T1000 (cell line): ENCODE measurements around the gene SLC4A1.

Experiments used
- DNase-seq: peaks from one replicate; lab custom pipeline; 2025; ENCODE audit warnings: mixed read lengths; lab: John Stamatoyannopoulos, UW

The SLC4A1 gene

DNA sequence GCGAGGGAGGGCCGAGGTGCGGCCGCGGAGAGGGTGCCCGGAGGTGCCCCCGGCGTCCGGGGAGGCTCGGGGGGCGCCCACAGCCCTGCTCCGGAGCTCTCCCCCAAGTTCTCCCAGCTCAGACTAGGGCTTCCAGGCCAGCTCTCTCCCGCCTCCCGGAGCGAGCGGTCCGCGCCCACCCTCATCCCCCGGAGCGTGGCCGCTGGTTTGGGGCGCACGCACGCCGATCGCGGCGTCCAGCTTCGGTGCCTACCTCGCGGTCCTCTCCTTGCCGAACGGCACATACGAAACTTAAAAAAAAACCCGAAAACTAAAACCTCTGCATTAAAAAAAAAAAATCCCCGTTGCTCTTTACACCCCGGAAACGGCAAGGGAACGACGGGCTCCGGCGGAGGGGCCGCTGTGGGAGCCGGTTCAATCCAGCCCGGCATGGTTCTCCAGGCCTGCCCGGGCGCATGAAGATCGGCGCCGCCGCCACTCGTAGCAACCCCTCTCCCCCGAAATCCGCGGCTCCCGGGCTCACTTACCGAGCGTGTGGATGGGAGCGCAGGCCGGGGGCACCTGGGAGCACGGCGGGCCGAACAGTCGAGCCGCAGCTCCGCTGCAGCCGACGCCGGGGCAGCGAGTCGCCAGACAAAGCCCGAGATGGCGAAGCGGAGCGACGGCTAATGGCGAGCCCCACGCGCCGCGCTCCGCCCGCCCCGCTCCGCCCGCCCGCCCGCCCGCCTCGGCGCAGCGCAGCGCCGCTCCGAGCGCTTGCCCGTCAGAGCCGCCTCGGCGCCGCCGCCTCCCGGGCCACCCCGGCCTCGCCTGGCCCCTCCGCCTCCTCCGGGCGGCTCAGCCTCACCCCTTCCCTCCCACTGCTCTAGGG, 47.5 kb downstream of the SLC4A1 start:
- no peak for DNase-seq

DNA sequence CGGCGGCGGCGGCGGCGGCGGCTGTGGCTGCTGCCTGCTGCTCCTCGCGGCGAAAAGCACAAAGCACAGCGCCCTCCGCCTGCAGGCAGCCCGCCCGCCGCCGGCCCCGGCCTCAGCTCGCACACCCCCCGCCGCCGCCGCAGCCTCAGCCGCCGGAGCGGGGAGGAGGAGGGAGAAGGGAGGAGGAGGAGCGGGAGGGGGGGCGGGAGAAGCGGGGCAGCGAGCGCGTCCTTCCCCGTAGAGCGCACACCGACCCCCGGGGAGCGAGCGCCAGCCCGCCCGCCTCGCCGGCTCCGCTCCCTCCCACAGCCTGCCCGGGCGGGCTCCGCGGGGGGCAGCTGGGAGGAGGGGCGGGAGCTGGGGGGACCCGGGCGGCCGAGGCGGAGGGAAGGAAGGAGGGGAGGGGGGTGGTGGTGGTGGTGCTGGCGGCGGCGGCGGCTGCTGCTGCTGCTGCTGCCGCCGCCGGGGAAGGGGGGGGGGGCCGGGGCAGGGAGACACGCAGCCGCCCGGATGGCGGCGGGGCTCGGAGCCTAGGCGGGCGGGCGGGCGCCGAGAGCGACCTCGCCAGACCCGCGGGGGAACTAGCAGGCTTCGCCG, 48.2 kb downstream of the SLC4A1 start, which contains the start of gene UBTF:
UBTF (minus strand) TSS at position 60 of the 597 bp plus-strand sequence. CDS start 1,446 bp downstream, outside the sequence.
- peak; percentile 58 for DNase-seq

DNA sequence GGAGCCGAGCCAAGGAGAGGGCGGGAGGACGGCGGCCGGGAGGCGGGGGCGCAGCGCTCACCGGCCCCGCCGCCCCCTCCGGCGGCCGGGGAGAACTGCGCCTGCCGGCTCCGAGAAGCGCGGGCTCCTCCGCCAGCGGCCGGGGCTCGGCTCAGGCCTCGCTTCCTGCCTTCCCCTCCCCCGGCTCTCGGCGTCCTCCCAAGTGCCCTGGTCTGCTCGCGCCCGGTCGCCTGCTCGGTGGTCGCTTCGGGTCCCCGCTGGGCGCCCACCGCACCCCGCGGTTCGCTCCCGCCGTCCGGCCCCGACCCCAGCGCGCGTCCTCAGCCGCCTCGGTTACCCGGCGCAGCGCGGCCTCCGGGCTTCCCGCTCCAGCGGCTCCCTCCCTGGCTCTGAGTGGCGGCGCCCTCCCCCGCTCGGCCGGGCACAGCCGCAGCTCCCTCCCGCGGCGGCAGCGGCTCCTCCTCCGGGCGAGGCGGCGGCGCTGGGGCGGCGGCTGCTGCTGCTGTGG, 48.8 kb downstream of the SLC4A1 start:
- DNase-seq, result peak; percentile 59

DNA sequence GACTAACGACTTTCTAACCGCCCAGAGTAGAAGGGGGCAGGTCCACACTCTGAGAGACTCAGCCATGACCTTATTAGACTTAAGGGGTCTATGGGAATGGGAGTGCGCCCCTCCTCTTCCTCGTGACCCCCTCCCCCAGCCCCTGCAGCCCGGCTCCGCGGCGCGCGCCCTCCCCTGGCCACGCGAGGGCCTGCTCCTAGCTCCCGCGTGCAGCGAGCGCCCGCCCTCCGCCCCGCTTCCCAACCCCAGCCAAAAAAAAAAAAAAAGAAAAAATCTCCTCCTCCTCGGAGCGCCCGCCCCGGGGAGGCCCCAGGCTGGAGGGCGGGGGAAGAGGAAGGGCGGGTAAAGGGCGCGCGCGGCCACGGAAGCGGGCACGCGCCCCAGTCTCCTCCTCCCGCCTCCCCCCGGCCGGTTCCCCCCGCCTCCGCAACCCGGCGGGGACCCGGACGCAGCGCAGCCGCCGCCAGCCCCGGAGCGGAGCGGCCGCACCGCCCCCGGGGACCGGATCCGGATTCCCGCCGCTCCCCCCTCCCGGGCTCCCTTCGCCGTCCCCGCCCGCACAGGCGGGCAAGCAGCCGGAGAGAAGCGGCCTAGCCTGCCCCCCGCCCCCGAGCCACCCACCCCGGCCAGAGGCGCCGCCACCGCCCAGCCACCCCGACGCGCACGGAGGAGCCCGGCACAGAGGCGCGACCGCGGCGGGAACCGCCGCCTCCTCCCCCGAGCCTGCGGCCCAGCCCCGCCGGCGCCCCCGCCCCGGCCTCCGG, 49.4 kb downstream of the SLC4A1 start:
- DNase-seq, result peak; percentile 81

DNA sequence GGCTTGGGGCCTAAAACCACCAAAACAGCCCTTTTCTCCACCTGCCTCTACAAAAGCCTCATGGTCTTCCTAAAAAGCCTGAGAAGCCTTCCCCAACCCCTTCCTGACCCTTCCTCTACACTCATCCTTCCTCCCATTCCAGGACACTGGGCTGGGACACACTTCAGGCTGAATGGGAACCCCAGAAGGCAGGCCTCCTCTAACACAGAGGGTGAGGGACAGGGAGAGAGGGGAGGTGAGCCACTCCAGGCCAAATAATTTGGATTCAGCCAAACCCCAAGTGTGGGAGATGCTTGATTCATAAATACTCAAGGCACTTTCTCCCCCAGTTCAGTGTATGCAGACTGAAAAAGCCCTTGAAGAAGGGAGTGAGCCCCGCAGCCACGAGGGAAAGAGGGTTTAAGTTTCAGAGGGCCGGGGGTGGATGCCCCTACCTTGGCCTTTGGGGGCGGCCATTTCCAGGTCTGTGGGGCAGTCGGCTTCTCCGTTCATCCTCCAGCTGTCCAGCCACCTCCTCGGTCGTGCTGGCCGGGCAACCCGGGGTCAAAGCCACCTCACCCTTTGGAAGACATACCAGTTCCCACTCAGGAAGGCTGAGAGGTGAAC, 50.1 kb downstream of the SLC4A1 start:
- DNase-seq, result no peak

DNA sequence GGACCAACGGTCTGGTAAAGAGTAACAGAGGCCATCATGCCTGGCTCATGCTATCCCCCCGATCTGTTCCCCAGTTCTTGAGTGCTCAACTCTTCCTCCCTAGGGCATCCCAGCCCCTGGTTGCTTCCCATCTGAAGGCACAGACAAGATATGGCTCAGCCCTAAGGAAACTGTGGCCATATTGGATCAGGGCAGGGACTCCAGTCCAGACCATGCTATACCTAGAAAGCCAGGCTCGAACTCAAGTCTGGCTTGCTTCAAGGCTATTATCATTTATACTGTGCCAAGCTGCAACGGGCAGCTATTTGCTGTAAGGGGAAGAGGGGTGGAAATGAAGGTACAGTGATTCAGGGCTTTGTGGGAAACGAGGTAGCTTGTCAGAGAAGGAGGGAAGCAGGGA, 51.2 kb downstream of the SLC4A1 start:
- no peak for DNase-seq

DNA sequence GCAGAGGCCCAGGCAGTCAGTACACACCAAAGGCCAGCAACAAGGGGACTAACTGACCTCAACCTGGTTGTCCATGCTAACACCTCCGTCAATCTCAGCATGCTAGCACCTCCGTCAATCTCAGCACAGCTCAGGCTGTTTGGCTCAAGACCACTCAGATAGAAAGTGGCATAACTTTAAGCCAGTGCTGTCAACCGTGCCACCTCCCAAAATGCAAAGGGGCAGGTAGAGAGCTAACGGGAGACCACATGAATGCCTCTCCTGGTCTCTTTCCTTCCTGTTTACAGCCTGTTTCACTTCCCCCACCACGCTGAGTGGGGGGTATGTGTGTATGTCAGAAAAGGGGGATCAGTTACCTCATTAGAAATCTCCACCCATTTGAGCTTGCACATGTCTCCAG, 51.8 kb downstream of the SLC4A1 start:
- no peak for DNase-seq

DNA sequence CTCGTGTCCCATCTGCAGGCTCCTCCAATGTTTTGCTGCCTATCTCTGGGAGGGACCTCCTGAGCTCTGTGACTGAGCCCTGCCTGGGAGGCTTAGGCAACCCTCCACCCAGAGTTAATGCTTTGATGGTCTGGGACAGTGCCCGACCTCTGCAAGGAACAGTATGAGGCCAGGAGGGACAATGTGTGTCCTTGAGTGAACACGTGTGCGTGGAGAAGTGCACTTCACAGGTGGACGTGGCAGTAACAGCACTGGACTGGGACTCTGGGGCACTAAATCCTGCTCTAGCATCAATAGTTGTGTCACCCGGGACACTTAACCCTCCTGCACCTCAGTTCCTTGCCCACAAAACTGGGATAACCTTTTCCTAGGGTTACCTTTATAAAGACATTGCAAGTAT, 53.0 kb downstream of the SLC4A1 start:
- no peak for DNase-seq

DNA sequence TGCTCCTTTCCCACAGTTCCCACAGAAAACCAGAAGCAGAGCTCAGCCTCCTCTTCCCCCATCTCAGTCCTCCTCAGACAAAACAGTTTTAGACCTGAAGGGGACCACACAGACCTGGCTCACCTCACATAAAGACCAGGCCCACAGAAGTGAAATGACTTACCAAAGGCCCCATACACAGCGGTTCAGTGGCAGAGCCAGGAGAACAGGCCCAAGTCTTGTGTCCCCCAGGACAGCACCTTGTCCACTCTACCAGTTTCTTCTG, 53.8 kb downstream of the SLC4A1 start:
- DNase-seq, result no peak

DNA sequence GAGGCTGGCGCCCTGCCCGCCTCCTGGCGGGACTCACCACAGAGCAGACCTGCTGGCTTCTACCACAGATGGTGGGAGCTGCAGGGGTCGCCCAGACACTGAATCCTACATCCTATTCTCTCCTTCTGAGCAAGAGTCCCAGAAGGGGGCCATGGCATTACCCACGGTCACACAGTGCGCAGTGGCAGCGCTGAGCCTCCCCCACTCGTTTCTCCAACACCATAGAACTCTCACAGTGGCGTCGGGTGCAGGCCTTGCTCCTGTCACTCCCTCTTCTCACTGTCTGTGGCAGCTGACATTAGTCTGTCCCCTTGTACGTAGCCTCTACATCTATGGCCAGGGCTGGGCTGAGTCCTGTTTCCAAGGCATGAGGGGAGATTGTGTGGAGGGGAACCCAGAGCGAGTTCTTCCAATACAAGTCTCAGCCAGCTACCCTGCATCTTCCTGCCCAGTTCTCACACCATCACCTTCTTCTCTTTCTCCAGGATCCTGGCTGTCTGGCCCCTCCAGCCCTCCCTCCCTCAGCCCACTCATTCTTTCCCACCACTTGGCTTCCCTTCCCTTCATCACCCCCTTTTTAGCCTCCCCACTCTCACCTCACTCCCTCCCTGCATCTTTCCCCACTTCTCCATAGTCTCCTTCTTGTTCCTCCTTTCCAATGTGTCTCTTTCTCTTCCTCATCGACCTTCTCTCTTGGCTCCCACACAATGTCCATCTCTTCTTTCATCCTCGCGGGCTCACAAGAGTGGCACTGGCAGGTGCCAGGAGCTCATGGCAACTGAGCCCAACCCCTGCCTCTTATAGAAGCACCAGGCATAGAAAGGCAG, 54.3 kb downstream of the SLC4A1 start:
- DNase-seq, result no peak

DNA sequence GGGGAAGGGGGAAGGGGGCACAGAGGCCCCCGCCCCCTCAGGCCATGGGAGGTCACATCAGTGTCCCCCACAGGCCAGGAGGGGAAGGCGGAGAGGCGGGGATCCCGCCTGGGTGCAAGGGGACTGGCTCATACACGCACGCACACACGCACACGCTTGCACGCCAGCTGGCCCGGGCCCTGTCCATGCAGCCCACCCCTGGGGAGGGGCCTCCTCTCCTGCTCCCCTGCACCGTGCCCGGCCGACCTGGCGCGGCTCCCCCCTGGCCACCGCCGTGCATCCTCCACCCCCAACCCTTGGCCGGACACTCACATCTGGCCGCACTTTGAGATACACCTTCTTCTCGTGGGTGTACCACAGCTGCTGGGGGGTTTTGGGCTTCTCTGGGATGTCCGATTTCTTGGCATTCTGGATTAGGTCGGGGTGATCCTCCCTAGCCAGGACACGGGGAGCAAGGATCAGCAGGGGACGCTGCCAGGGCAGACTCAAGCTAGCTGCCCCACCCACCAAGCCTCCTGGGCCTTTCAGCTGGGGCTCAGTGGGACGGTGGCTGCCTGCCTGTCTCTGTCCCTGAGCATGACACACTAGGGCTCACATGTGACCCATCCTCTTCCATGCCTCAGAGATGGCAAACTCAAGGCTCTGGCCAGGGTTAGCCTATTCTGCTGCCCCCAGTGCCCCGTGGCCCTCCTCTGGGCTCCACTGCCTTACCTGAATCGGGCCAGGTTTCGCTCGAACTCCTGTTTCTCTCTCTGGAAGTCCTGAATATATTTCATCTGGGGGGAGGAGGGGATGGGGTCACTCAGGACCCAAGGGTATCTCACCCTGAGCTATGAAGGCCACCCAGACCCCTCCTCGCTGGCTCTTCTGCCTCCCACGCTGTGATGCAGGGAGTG, 55.2 kb downstream of the SLC4A1 start:
- no peak for DNase-seq

DNA sequence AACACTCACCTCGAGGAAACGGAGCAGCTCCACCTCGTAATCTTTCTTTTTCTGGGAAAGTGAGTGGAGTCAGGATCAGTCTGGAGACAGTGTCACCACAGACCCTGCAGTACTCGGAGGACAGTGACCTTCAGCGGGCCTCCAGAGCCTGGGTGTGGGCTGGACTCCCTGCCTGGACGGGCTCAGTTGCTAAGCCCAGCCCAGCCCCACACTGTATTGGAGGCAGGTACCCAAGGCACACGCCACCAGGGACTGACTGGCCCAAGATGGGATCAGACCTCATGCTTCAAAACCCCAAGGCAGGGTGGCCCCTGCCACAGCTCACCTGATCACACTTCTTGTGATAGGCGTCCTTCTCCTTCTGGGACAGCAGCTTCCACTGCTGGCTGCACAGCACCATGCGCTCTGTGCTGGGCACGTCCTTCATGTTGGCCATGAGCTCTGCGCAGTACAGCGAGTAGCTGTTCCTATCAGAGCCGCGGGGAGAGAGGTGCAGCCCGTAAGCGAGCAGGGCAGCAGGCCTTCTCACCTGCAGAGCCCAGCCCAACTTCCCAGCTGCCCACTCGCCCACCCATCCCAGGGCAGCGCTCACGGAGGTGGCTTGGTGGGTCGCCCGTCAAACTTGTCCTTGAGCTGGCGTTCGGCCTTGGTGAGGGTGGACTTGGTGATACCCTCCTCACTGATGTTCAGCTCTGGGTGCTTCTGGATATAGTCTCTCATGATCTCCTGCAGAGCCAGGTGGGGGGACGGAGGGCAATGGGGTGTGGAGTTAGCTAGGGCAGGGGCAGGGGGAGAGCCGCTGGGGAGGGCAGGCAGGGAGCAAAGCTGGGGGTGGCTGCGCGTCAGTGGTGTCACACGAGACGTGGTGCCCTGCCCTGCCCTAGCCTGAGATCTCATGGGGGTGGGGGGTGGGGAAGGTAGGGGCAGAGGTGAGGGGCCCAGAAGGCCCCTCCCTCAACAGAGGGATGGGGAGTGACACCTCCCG, 56.4 kb downstream of the SLC4A1 start:
- no peak for DNase-seq

DNA sequence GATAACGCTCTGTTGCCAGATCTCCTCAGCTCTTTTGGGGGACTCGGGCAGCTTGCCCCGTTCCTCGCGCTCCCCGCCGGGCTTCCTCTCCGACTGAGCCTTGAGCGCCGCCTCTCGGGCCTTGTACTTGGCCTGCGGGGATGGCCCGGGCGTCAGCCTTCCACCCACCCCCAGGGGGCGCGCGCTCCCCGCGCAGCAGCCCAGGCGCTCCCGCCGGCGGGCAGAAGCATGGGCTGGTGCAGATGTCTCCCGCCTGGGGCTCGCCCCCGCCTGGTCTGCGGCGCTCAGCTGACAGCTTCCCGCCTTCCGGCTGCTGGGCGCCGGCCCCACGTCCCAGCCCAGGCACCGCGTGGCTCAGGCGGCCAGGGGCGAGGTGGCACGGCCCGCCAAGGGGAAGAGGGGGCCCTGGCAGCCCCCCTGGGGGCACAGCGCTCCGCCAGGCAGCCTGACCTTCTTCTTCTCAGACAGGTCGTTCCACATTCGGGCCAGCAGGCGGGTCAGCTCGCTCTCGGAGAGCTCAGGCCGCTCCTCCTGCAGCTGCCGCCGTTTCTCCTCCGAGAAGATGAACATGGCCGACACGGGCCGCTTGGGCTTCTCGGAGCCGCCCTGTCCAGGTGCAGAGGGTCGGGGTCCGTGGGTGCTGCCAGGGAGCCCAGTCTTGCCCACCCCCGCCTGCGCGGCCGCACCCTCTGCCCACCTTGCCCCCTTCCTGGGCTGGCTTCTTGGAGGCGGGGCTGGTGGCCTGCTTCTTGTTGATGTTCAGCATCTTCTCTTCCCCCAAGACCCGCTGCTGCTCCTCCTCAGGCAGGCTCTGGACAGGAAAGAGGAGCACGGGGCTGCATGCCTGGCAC, 57.4 kb downstream of the SLC4A1 start:
- peak; percentile 86 for DNase-seq

DNA sequence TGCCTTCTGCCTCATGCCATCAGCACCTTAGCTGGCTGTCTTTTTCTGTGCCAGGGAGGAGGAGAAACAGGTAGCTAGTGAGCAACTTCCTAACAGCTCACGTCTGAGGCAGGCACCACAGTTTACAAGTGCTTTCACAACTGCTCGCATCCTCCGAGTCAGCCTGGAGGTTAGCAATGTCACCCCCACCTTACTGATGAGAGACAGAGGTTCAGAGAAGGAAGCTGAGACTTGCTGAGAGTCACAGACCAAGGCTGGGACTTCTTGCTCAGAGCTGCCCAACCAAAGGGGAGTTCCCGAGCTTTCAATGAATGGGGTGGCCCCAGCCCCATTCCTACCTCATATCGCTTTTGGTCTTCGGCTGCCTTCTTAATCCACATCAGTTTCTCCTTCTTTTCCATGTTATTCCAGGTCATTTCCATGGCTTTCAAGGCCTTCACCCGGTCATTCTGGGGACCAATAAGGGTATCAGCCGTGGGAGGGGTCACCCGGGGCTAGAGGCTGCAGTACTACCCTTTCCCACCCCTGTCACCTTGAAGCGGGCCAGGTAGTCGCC, 58.1 kb downstream of the SLC4A1 start:
- DNase-seq, result no peak

DNA sequence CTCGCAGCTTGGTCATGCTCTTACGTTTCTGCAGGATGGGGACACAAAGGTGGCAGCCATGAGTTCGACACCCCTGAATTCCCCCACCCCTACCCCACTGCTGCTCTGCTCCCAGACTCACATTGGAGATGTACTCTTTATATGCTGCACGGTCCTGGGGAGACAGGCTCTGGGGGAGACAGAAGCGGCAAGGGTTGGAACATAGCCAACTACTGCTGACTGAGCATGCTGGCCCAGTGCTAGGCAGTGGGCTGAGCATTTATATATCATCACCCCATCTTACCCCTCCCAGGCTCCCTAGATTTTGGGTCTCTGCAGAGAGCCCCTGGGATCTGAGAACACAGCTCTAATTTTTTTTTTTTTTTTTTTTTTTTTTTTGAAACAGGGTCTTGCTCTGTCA, 60.2 kb downstream of the SLC4A1 start:
- DNase-seq, result no peak

DNA sequence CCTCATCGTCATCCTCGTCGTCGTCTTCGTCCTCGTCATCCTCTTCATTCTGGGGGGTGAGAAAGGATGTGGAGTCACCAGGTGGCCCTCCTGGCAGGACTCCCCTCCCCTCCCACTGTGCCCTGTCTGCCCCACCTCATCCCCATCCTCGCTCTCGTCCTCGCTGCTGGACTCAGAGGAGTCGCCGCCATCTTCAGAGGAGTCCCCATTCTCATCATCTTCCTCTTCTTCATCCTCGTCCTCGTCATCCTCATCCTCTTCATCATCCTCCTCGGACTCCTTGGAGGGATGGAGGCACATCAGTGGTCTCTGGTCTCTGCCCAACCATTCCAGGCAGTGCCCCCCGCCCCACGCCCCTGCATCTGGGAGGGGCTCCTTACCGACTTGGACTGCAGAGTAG, 60.6 kb downstream of the SLC4A1 start:
- no peak for DNase-seq

DNA sequence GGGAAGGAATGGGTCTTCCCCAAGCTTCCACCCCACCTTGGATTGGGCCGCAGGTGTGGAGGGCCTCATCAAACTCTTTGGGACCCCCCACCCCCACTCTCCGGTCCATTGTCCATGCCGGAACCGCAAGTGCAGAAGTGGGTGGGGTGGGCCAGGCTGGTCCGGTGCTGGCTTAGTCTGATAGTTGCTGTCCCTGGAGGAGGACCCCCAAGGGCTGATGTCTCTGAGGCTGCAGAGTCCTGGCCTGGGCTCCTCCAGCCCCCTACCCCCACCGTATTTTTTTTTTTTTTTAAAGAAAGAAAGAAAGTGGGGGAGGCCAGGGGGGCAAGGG, 61.1 kb downstream of the SLC4A1 start:
- DNase-seq, result no peak
